ENCODE data around the gene PARVB.
A peak's percentile ranks its signal among the peaks of the same experiment; 100 is the strongest.

PARVB gene

GRCh38 chr22:44111562-44112155, 87.6 kb downstream of the PARVB start:
- no peak for DNase-seq

- no peak for DNase-seq
Observed at GRCh38 chr22:44112191-44112590, 88.1 kb downstream of the PARVB start.

- DNase-seq = no peak
Observed at GRCh38 chr22:44116331-44116730, 92.2 kb downstream of the PARVB start.

GRCh38 chr22:44116755-44117684, 92.9 kb downstream of the PARVB start:
- DNase-seq = peak in 1 of 2 donors; percentile 3

GRCh38 chr22:44117746-44118145, 93.6 kb downstream of the PARVB start:
- no peak for DNase-seq

- no peak for DNase-seq
Observed at GRCh38 chr22:44118645-44119315, 94.7 kb downstream of the PARVB start.

- DNase-seq = no peak
Observed at GRCh38 chr22:44119669-44120313, 95.7 kb downstream of the PARVB start.

- no peak for DNase-seq
Observed at GRCh38 chr22:44120314-44120704, 96.2 kb downstream of the PARVB start.

GRCh38 chr22:44125421-44125820, 101.3 kb downstream of the PARVB start:
- no peak for DNase-seq

GRCh38 chr22:44126807-44127206, 102.7 kb downstream of the PARVB start:
- DNase-seq = no peak

GRCh38 chr22:44127356-44127755, 103.3 kb downstream of the PARVB start:
- peak; percentile 55 to 67 for DNase-seq

- peak; percentile 59 to 67 for DNase-seq
Observed at GRCh38 chr22:44128958-44129618, 105.0 kb downstream of the PARVB start.

GRCh38 chr22:44129619-44129976, 105.5 kb downstream of the PARVB start:
- DNase-seq = no peak

- DNase-seq = no peak
Observed at GRCh38 chr22:44130076-44130711, 106.1 kb downstream of the PARVB start.

- DNase-seq = no peak
Observed at GRCh38 chr22:44131412-44131811, 107.3 kb downstream of the PARVB start.

GRCh38 chr22:44131989-44132685, 108.0 kb downstream of the PARVB start:
- no peak for DNase-seq

GRCh38 chr22:44132724-44133123, 108.6 kb downstream of the PARVB start:
- no peak for DNase-seq

GRCh38 chr22:44133161-44133560, 109.1 kb downstream of the PARVB start:
- DNase-seq = no peak

GRCh38 chr22:44133901-44134571, 109.9 kb downstream of the PARVB start:
- peak in 1 of 2 donors; percentile 64 for DNase-seq

- DNase-seq = no peak
Observed at GRCh38 chr22:44136112-44136511, 112.0 kb downstream of the PARVB start.

GRCh38 chr22:44136786-44137185, 112.7 kb downstream of the PARVB start:
- DNase-seq = no peak
